NCI-H510A treated with DMSO at 0.1 percent for 48 hours (cell line): ENCODE results near the gene TMEM221.

ENCODE experiments used
- DNase-seq: peaks from one replicate; lab custom pipeline; 2025; lab: John Stamatoyannopoulos, UW

The TMEM221 gene

DNA sequence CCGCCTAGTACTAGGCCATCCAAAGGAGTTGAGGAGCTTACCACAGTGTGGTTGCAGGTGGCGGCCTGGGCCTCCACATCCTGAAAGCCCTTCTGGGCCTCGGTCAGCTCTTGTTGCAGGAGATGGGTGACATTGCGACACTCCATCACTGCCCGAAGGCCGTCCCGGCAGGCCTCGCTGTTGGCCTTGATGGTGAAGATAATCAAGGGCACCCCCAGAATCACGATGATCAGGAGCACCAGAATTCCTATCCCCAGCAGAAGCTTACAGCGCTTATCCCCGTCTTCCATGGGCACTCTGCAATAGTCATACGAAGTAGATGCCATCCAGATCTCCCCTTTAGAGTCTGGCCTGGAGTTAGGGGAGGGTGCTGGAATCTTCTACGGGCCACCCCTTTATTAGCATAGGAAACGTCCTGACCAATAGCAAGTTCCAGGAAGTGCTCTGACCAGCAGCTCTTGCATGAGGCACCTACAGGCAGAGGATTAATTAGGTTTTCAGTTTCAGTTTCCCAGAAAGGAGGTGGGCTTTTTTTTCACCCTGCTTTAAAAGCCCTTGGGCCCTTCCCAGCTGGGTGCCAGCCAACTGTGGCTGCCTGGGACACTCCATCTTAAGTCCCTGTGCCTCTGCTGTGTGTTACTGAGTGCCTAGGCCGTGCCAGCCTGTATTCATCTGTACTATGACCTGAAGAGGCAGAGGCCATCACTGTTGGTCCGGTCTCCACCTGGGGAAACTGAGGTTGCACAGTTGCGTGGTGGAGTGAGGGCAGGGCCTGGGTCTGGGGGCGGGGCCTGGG, 43.0 kb downstream of the TMEM221 start, which contains the start of gene BST2:
Gene BST2 (minus strand): TSS at position 381 of the 796 bp plus-strand sequence. CDS start 55 bp downstream, at position 326.
- no peak for DNase-seq

DNA sequence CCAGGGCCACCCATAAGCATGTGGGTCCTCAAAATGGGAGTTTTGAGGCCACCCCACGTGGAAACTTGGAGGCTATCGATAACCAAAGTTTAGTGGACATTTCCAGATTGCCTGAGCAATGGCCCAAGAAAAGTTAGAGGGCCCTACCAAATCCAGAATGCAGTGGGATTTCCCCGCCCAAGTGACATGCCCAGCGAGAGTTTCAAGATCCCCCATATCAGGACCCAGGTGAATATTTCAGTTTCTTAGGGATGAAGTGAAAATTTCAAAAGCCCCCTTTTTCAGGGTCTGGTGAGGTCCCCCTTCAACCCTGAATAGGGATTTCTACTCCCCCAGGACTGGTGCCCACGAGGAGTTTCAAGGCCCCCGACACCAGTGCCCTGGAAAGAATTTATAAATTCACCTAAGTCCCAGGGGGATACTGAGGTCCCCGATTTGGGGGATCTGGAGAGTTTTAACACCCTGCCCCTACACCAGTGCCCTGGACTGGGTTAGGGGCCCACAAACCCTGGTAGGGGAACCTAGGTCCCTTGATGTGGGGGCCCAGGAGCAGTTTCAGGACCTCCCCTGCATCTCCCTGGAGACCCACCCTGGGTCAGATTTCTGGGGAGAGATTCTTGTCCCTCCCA, 43.7 kb downstream of the TMEM221 start:
- DNase-seq: no peak

DNA sequence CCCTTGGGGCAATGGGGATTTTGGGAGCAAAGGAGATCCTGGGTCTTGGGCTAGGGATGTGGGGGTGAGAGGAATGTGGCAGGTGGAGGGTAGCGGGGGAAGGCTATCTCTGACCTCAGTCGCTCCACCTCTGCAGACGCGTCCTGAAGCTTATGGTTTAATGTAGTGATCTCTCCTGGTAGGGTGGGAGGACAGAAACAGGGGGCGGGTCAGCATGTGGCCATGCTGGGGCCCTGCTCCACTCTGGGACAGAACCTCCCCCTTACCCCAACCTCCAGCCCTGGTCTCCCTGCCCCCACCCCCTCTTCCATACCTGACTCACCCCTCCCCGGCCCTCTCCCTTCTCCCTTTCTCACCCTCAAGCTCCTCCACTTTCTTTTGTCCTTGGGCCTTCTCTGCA, 44.5 kb downstream of the TMEM221 start:
- no peak for DNase-seq

DNA sequence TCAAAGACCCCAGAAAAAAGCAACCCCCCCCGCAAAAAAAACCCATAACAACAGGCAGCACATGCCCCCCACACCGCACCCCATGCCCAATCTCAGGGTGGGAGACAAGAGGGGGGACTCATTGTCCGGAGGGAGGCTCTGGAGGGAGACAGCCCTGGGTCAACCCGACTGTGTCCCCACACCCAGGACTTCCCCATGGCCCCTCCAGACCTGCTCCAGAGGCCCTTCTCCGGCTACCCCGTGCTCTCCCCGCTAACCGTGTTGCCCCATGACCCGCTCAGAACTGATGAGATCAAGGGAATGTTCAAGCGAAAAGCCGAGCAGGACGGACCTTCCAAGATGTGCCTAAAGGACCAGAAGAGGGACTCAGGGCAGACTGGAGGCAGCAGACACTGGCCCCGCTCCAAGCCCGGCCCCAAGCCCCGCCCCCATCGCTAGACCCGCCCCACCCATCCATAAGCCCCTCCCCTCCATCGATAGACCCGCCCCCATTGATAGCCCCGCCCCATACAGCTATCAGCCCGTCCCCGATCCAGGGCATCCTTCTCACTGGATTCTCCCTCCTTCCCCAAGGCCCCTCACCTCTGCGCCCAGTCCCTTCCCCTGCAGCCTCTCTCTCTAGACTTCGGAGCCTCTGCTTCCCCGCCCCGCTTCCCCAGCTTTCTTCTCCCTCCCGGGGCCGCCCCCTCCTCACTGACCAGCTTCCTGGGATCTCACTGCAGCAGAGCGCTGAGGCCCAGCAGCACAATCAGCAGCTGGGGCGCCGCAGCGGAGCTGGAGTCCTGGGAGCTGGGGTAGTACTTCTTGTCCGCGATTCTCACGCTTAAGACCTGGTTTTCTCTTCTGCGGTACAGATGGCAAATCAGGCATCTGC, 45.2 kb downstream of the TMEM221 start:
- DNase-seq: no peak

DNA sequence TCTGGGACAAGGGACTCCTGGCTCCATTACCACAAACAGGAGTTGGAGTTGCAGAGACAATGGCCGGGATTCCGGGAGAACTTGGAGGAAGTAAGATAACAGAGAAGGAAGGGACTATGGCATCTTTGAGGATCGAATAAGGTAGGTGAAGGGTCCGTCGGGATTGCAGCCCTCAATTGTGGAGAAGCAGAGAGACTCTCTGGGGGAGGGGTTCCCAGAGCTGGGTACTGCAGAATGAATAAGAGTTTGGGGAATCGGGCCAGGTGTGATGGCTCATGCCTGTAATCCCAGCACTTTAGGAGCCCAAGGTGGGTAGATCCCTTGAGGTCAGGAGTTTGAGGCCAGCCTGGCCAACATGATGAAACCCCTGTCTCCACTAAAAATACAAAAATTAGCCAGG, 46.8 kb downstream of the TMEM221 start:
- no peak for DNase-seq

DNA sequence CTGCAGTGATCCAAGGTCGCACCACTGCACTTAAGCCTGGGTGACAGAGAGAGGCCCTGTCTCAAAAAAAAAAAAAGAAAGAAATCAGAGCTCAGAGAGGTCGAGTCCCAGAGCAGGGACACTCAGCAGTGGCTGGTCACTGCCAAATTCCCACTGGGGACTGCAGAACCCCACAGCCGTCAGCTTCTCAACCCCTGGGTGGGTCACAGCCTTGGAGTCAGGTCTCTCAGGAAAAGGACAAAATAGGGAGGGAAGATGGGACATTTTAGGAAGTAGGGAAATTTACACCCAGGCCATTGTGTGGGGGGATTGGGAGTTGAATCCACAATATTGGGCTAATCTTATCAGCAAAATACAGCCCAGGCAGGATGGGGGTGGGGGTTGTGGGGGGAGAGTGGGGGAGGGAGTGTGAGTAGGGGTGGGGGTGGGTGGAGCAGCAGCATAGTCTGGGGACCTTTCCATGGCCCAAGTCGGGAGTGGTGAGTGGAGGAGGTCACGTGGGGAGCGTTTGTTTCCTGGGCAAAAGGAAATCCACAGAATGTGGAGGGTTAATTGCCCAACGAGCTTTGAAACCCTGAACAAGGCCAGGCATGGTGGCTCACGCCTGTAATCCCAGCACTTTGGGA, 49.5 kb downstream of the TMEM221 start:
- no peak for DNase-seq

DNA sequence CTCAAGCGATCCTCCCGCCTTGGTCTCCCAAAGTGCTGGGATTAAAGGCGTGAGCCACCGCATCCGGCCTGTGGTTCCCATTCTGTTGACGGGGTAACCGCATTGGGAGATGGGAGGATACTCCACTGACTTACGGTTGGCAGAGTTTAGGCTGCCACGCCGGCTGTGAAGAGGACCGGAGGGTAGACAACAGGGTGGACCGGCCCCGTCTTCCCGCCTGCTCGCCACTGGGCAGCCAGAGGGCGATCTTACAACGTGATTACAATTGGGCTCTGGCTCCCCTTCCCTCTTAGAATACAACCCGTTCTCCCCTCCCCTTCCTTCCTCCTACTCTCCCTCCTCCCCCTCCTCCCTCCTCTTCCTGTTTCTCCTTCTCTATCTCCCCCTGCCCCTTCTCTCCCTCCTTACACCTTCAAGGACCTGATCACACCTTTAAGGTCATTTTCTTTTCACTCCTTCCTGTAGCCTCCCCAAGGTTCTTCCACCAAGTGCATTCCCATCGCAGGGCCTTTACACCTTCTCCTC, 53.5 kb downstream of the TMEM221 start:
- DNase-seq: peak; percentile 4

GRCh38 chr19:17393914-17394313, 54.6 kb downstream of the TMEM221 start, which contains the start of gene CCDC194:
Gene CCDC194 (minus strand): TSS chr19:17394196. CDS start chr19:17394158, 38 bp downstream.
- DNase-seq: no peak

GRCh38 chr19:17393002-17393401, 55.5 kb downstream of the TMEM221 start:
- DNase-seq: no peak

- peak; percentile 42 for DNase-seq
These were observed 56.9 kb downstream of the TMEM221 start for GRCh38 chr19:17391371-17392151.

DNA sequence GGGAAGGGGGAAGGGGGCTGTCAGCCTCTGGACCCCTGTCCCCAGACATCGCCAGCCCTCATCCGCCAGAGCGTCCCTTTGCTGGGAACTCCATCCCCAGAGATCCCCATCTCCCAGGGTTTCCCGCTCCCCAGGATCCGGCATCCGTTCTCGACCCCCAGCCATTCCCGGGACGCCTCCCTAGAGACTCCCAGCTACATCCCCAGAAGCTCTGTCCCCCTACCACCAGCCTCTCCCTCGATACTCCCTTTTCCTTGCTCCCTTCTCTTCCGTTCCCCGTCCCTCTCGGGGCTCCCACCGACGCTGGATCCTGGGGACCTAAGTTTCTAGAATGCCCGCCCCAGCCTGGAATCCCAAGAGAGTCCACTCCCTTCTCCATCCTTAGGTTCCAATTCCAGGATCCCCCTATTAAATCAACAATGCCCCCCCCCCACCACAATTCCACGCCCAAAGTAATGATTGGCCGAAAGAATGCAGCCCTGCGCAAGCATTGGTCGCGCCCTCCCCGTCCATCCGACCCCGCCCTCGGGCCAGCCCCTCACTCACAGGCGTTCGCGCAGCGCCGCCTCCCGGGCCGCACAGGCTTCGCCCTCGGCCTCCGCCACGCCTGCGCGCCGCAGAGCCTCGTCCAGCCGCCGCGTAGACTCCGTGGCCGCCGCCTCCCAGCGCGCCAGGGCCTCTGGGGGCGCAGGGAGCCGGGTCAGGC, 57.6 kb downstream of the TMEM221 start:
- DNase-seq: peak; percentile 83

- no peak for DNase-seq
These were observed 58.4 kb downstream of the TMEM221 start for GRCh38 chr19:17389957-17390664.

GRCh38 chr19:17389288-17389687, 59.2 kb downstream of the TMEM221 start:
- no peak for DNase-seq

DNA sequence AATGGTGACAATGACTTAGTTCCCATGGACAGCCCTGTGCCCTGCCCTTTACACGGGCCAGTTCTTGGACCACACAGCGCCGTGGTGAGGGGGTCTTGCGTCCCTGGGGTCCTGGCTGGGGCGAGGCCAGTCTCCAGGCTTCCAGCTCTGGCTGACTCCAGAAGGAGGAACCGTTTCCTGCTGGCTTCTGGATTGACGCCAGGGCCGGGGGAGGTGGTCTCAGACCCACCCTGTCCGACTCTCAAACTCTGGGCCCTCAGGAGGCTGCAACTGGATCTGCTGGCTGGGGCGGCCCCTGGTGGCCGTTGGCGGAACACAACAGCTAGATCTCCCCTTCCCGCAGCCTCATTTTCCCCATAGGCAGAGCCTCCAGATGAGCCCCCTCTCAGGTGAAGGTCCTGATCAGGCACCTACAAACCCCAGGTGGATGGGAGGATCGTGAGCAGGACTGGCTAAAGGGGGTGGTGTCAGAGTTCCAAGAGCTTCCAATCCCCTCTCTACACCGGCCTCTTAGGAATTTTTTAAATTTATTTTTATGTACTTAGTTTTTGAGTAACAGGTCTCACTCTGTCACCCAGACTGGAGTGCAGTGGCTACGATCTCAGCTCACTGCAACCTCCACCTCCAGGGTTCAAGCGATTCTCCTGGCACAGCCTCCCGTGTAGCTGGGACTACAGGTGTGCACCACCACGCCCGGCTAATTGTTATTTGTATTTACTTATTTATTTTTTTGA, 62.4 kb downstream of the TMEM221 start:
- peak; percentile 19 for DNase-seq
